Measurements from ENCODE around the gene GPR62.

GPR62 gene

GRCh38 chr3:51944451-51945021, 10.6 kb upstream of the GPR62 start:
- TF ChIP-seq, protein P1, sequence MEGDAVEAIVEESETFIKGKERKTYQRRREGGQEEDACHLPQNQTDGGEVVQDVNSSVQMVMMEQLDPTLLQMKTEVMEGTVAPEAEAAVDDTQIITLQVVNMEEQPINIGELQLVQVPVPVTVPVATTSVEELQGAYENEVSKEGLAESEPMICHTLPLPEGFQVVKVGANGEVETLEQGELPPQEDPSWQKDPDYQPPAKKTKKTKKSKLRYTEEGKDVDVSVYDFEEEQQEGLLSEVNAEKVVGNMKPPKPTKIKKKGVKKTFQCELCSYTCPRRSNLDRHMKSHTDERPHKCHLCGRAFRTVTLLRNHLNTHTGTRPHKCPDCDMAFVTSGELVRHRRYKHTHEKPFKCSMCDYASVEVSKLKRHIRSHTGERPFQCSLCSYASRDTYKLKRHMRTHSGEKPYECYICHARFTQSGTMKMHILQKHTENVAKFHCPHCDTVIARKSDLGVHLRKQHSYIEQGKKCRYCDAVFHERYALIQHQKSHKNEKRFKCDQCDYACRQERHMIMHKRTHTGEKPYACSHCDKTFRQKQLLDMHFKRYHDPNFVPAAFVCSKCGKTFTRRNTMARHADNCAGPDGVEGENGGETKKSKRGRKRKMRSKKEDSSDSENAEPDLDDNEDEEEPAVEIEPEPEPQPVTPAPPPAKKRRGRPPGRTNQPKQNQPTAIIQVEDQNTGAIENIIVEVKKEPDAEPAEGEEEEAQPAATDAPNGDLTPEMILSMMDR (IDR thresholded peaks at IDR 0.05; ENCODE audit: control insufficient read depth, insufficient read depth, low read depth, low read length, missing control alignments) = no peak
- no peak overlapping the region for H3K4me3 ChIP-seq (ENCODE audit: control insufficient read depth, low read depth, low read length)
- no peak for DNase-seq (ENCODE audit: low read depth)

DNA sequence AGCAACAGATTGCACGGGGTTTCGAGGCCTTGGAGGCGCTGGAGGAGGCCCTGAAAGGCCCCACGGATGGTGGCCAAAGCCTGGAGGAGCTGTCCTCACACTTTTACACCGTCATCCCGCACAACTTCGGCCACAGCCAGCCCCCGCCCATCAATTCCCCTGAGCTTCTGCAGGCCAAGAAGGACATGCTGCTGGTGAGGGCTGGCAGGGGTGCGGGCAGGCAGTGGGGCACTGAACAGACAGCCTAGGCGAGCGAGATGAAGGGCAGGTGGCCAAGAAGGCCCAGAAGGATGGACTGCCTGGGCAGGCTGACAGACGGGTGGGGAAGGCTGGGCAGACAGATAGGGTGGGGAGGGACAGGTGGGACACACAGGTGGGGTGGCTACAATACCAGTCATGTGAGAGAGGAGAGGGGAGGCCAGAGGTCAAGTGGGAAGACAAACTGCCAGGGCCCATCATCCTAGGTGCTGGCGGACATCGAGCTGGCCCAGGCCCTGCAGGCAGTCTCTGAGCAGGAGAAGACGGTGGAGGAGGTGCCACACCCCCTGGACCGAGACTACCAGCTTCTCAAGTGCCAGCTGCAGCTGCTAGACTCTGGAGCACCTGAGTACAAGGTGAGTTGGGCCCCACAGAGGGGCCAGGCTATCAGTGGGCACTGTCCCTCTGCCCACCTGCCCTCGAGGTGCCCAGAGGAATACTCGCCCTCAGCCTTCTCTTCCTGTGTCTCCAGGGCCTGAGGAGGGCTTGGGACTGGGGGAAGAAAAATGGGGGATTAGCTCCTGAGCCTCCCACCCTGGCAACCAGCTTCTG, 9.9 kb upstream of the GPR62 start:
- H3K4me3 ChIP-seq (ENCODE audit: control insufficient read depth, low read depth, low read length) = no peak overlapping the region
- TF ChIP-seq, protein P1 (IDR thresholded peaks at IDR 0.05; ENCODE audit: control insufficient read depth, insufficient read depth, low read depth, low read length, missing control alignments) = no peak
- DNase-seq (ENCODE audit: low read depth) = no peak

DNA sequence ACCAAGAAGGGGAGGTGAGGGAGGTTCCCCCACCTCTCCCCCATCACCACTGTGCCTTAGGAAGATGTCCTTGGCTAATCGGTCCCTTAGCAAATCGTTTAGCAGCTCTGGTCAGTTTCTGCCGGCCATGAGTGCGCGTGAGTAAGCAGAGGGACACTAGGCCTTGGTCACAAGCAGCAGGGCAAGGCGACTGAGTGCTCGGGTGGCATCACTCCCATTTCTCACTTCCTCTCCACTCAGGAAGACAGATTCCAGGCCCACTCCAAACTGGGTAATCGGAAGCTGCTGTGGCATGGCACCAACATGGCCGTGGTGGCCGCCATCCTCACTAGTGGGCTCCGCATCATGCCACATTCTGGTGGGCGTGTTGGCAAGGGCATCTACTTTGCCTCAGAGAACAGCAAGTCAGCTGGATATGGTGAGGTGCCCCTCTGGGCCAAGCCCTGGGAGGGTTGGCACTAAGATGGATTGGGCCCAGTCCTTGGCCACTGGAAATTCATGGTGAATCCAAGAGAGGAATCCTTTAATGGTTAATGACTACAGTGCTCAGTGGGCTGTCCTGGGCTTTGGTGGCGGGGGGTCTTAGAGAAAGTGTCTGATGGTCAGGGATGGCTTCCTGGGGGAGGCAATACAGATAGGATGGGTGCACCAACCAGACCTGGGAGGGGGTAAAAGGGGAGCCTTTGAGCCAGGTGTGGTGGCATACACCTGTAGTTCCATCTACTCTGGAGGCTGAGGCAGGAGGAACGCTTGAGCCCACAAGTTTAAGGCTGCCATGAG, 9.1 kb upstream of the GPR62 start:
- TF ChIP-seq, protein P1 (IDR thresholded peaks at IDR 0.05; ENCODE audit: control insufficient read depth, insufficient read depth, low read depth, low read length, missing control alignments) = no peak
- no peak overlapping the region for H3K4me3 ChIP-seq (ENCODE audit: control insufficient read depth, low read depth, low read length)
- DNase-seq (ENCODE audit: low read depth) = no peak

DNA sequence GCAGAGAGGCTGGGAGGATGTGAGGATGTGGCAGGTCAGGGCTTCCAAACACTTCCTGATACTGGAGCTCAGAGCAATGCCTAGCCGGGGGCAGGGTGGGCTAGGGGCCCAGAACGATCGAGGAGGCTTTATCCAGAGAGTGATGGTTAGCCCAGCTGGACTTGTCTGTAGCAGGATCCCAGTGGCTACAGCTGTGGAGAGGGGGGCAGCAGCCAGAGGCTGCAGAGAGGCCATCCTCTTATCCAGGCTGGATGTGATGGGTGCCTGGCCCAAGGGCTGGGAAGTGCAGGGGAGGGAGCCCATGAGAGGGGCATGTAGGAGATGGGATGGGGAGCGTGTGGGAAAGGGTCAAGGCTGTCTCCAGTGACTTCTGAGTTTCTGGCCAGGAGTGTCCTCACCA, 8.4 kb upstream of the GPR62 start:
- DNase-seq (ENCODE audit: low read depth) = no peak
- no peak overlapping the region for H3K4me3 ChIP-seq (ENCODE audit: control insufficient read depth, low read depth, low read length)
- TF ChIP-seq, protein P1 (IDR thresholded peaks at IDR 0.05; ENCODE audit: control insufficient read depth, insufficient read depth, low read depth, low read length, missing control alignments) = no peak

- DNase-seq (ENCODE audit: low read depth) = no peak
- no peak overlapping the region for H3K4me3 ChIP-seq (ENCODE audit: control insufficient read depth, low read depth, low read length)
- TF ChIP-seq, protein P1 (IDR thresholded peaks at IDR 0.05; ENCODE audit: control insufficient read depth, insufficient read depth, low read depth, low read length, missing control alignments) = no peak
Measured at GRCh38 chr3:51947215-51947900, 7.8 kb upstream of the GPR62 start.

DNA sequence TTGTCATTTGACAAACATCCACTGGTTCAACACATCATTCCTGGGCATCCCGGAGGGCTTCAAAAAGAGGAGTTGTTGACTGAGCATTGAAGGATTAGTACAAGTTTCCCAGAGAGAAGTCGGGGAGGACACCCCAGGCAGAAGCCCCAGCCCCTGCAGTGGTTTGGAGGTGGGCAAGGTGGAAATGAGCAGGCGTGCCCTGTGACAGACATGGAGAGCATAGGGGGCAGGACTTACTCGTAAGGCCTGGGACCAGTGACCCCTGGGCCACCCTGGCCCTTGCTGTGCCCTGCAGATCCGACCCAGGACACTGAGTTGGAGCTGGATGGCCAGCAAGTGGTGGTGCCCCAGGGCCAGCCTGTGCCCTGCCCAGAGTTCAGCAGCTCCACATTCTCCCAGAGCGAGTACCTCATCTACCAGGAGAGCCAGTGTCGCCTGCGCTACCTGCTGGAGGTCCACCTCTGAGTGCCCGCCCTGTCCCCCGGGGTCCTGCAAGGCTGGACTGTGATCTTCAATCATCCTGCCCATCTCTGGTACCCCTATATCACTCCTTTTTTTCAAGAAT, 7.1 kb upstream of the GPR62 start:
- TF ChIP-seq, protein P1 (IDR thresholded peaks at IDR 0.05; ENCODE audit: control insufficient read depth, insufficient read depth, low read depth, low read length, missing control alignments) = no peak
- no peak for DNase-seq (ENCODE audit: low read depth)

More for the DNA sequence above, 7.1 kb upstream of the GPR62 start:
- no peak overlapping the region for H3K4me3 ChIP-seq (ENCODE audit: control insufficient read depth, low read depth, low read length)

Data from AG09309 (cell line).